Measurements from ENCODE around the gene MYO9A. TPM values are rescaled to one million over a fixed set of nuclear protein-coding genes. Genes with fewer than 3 reads are reported as not detected.

MYO9A gene
- total and polyA plus RNA-seq, 2 experiments from 2014 or later, result 13.1 to 42.8 TPM

DNA sequence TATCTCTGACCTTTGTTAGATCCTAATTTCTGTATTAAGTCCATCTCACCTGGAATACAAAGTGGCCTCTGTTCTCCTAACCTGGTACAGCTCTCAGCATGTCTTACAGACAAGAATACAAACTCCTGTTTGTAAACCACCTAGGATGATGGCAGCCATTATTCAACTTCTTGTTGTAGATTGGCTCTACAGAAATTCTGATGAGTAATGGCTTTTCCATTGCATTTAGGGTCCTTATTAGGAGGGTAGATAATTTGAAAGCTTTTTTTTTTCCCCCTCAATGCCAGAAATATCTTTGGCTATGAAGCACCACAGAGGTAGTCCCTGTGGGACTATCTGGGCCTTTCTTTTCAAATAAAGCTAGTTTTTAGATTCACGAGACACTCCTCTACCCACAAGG, 297.8 kb downstream of the MYO9A start:
- no peak overlapping the region for H3K27ac ChIP-seq
- no peaks in the 10 kb centered on the region for H4K20me1 ChIP-seq (ENCODE audit: insufficient read depth, poor library complexity, severe bottlenecking)
- no peak for DNase-seq (ENCODE audit: low spot score)
- H3K4me3 ChIP-seq, result no peak overlapping the region
- no peak for TF ChIP-seq CTCF (IDR thresholded peaks at IDR 0.05; ENCODE audit: poor library complexity)
- TF ChIP-seq EZH2 (IDR thresholded peaks at IDR 0.05; ENCODE audit: borderline replicate concordance), result no peak
- TF ChIP-seq EZH2phosphoT487 (IDR thresholded peaks at IDR 0.05; ENCODE audit: low read depth, severe bottlenecking, unreplicated experiment), result no peak
- H3K36me3 ChIP-seq (replicated peaks; ENCODE audit: insufficient read depth, low read depth), result no peaks in the 10 kb centered on the region
- H2AFZ ChIP-seq, result no peak overlapping the region
- H3K79me2 ChIP-seq, result no peaks in the 10 kb centered on the region
- WGBS (ENCODE audit: low lambda C conversion rate, missing lambda C conversion rate), result 95% methylated on average over 1 of the region's 1 CpG
- H3K4me2 ChIP-seq, result no peak overlapping the region
- no peaks in the 10 kb centered on the region for H3K4me1 ChIP-seq (ENCODE audit: insufficient read depth)
- H3K9me3 ChIP-seq (ENCODE audit: low read depth), result peaks cover 11% of the 10 kb centered on the region
- H3K27me3 ChIP-seq, result no peaks in the 10 kb centered on the region
- no peaks in the 10 kb centered on the region for H3K9me2 ChIP-seq (replicated peaks; ENCODE audit: insufficient read depth)

DNA sequence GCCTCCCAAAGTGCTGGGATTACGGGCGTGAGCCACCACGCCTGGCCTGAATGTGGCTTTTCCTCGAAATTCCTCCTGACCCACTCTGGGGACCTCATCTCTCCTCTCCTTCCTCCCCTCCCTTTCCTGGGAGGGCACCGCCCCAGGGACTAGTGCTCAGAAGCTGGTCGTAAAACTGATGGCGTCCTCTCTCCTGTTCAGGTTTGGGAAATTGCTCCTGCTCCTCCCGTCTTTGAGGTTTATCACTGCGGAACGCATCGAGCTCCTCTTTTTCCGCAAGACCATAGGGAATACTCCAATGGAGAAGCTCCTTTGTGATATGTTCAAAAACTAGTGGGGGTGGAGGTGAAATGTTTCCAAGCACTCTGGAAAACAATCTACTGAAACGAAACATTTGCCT, 300.6 kb downstream of the MYO9A start:
- WGBS (ENCODE audit: low lambda C conversion rate, missing lambda C conversion rate), result 96% methylated on average over 13 of the region's 13 CpGs
- H3K4me3 ChIP-seq, result no peak overlapping the region

GRCh38 chr15:71815301-71815700, 302.6 kb downstream of the MYO9A start:
- Histone ChIP-seq H3K9me2 (replicated peaks; ENCODE audit: insufficient read depth) (no peaks in the 10 kb centered on the region), H2AFZ (no peak overlapping the region), H3K79me2 (no peaks in the 10 kb centered on the region), H3K4me2 (no peak overlapping the region), H3K4me3 (no peak overlapping the region), H3K27me3 (no peaks in the 10 kb centered on the region), H3K9me3 (ENCODE audit: low read depth) (no peaks in the 10 kb centered on the region), H4K20me1 (ENCODE audit: insufficient read depth, poor library complexity, severe bottlenecking) (no peaks in the 10 kb centered on the region), H3K36me3 (replicated peaks; ENCODE audit: insufficient read depth, low read depth) (no peaks in the 10 kb centered on the region), H3K27ac (no peak overlapping the region), H3K4me1 (ENCODE audit: insufficient read depth) (no peaks in the 10 kb centered on the region)
- no peak for TF ChIP-seq CTCF (IDR thresholded peaks at IDR 0.05; ENCODE audit: poor library complexity)
- no peak for TF ChIP-seq EZH2 (IDR thresholded peaks at IDR 0.05; ENCODE audit: borderline replicate concordance)
- TF ChIP-seq EZH2phosphoT487 (IDR thresholded peaks at IDR 0.05; ENCODE audit: low read depth, severe bottlenecking, unreplicated experiment), result no peak
- no peak for DNase-seq (ENCODE audit: low spot score)
- 99% methylated on average over 3 of the region's 3 CpGs for WGBS (ENCODE audit: low lambda C conversion rate, missing lambda C conversion rate)

More for the DNA sequence above, 300.6 kb downstream of the MYO9A start:
- H3K4me2 ChIP-seq, result no peak overlapping the region
- no peaks in the 10 kb centered on the region for H3K9me2 ChIP-seq (replicated peaks; ENCODE audit: insufficient read depth)
- no peaks in the 10 kb centered on the region for H3K36me3 ChIP-seq (replicated peaks; ENCODE audit: insufficient read depth, low read depth)
- no peaks in the 10 kb centered on the region for H3K4me1 ChIP-seq (ENCODE audit: insufficient read depth)
- no peak overlapping the region for H3K27ac ChIP-seq
- DNase-seq (ENCODE audit: low spot score), result no peak
- TF ChIP-seq EZH2 (IDR thresholded peaks at IDR 0.05; ENCODE audit: borderline replicate concordance) (no peak), EZH2phosphoT487 (IDR thresholded peaks at IDR 0.05; ENCODE audit: low read depth, severe bottlenecking, unreplicated experiment) (no peak), CTCF (IDR thresholded peaks at IDR 0.05; ENCODE audit: poor library complexity) (no peak)
- H4K20me1 ChIP-seq (ENCODE audit: insufficient read depth, poor library complexity, severe bottlenecking), result no peaks in the 10 kb centered on the region
- peaks cover 11% of the 10 kb centered on the region for H3K9me3 ChIP-seq (ENCODE audit: low read depth)
- H3K79me2 ChIP-seq, result no peaks in the 10 kb centered on the region
- no peak overlapping the region for H2AFZ ChIP-seq
- no peaks in the 10 kb centered on the region for H3K27me3 ChIP-seq

All from hepatocyte (in vitro differentiated cells).